RWPE2 (cell line): Measurements from ENCODE around the gene PDZD8.

ENCODE experiments used
- ATAC-seq: fragments of 200-7000 bp; cut with Tn5 transposase; 3 replicates; pipeline ENCODE4 v1.9.1; 2021; ENCODE audit warnings: low read depth
- DNase-seq: peaks from one replicate; pipeline ENCODE4 v3.0.0-alpha.2; 2020; ENCODE audit warnings: low spot score
- H3K27ac ChIP-seq: fragments of 450-650 bp; 2 replicates; pipeline ENCODE4 v1.5.1; 2017; ENCODE audit warnings: mild to moderate bottlenecking; ENCODE audit not compliant: poor library complexity, severe bottlenecking
- H3K27me3 ChIP-seq: fragments of 250-450 bp; sonication (Bioruptor Pico); 2 replicates; pipeline ENCODE4 v1.5.1; 2021; ENCODE audit warnings: mild to moderate bottlenecking, moderate library complexity; ENCODE audit not compliant: insufficient read depth, poor library complexity, severe bottlenecking
- H3K36me3 ChIP-seq: fragments of 250-450 bp; sonication (Bioruptor Pico); 2 replicates; pipeline ENCODE4 v1.5.1; 2020; ENCODE audit warnings: low read depth, mild to moderate bottlenecking, moderate library complexity
- H3K4me1 ChIP-seq: fragments of 250-450 bp; sonication (Bioruptor Pico); 2 replicates; pipeline ENCODE4 v1.5.1; 2021; ENCODE audit warnings: mild to moderate bottlenecking, moderate library complexity; ENCODE audit not compliant: insufficient read depth, poor library complexity, severe bottlenecking
- H3K4me3 ChIP-seq: fragments of 250-450 bp; sonication (Bioruptor Pico); 2 replicates; pipeline ENCODE4 v1.5.1; 2021; ENCODE audit warnings: mild to moderate bottlenecking, moderate library complexity; ENCODE audit not compliant: severe bottlenecking
- H3K9me3 ChIP-seq: fragments of 250-450 bp; sonication (Bioruptor Pico); 2 replicates; pipeline ENCODE4 v1.5.1; 2021; ENCODE audit warnings: mild to moderate bottlenecking, moderate library complexity; ENCODE audit not compliant: severe bottlenecking
- CTCF ChIP-seq: fragments of 450-650 bp; IDR thresholded peaks from one replicate; pipeline ENCODE4 v1.5.1; 2017; ENCODE audit warnings: mild to moderate bottlenecking, moderate library complexity; ENCODE audit not compliant: poor library complexity, severe bottlenecking

PDZD8 gene

GRCh38 chr10:117374506-117375359 is 507 bp downstream of the PDZD8 start:
- DNase-seq: peak; percentile 72
- Histone ChIP-seq H3K27ac (peak overlapping the region; percentile 51), H3K27me3 (no peaks in the 10 kb centered on the region), H3K4me1 (peaks cover 28% of the 10 kb centered on the region), H3K9me3 (no peaks in the 10 kb centered on the region), H3K4me3 (peak overlapping the region; percentile 91), H3K36me3 (peaks cover 8% of the 10 kb centered on the region)
- TF ChIP-seq CTCF: no peak
- ATAC-seq: peak; percentile 40

GRCh38 chr10:117373823-117374505 is 1.3 kb downstream of the PDZD8 start:
- H3K27ac ChIP-seq: peak overlapping the region; percentile 51
- ATAC-seq (peak; percentile 34), DNase-seq (no peak)
- peak overlapping the region; percentile 91 for H3K4me3 ChIP-seq
- H3K36me3 ChIP-seq: peaks cover 8% of the 10 kb centered on the region
- peaks cover 28% of the 10 kb centered on the region for H3K4me1 ChIP-seq
- H3K27me3 ChIP-seq: no peaks in the 10 kb centered on the region
- no peaks in the 10 kb centered on the region for H3K9me3 ChIP-seq
- TF ChIP-seq CTCF: no peak

GRCh38 chr10:117370205-117370604 is 5.0 kb downstream of the PDZD8 start:
- Histone ChIP-seq H3K27ac (no peak overlapping the region), H3K9me3 (no peaks in the 10 kb centered on the region), H3K36me3 (peaks cover 8% of the 10 kb centered on the region), H3K4me1 (peaks cover 45% of the 10 kb centered on the region), H3K27me3 (no peaks in the 10 kb centered on the region), H3K4me3 (no peak overlapping the region)
- DNase-seq: no peak
- no peak for ATAC-seq
- no peak for TF ChIP-seq CTCF

GRCh38 chr10:117367718-117368117 is 7.5 kb downstream of the PDZD8 start:
- Histone ChIP-seq H3K27me3 (no peaks in the 10 kb centered on the region), H3K27ac (no peak overlapping the region), H3K4me3 (no peak overlapping the region), H3K9me3 (no peaks in the 10 kb centered on the region), H3K4me1 (peaks cover 61% of the 10 kb centered on the region), H3K36me3 (peaks cover 4% of the 10 kb centered on the region)
- no peak for TF ChIP-seq CTCF
- ATAC-seq: no peak
- no peak for DNase-seq
